ENCODE measurements around the gene BSCL2. TPM values are rescaled to one million over a fixed set of nuclear protein-coding genes. Genes with fewer than 3 reads are reported as not detected.

The BSCL2 gene
- total and polyA plus RNA-seq, 2 of the 13 experiments (the other 11 are each of a cell fraction or from before 2014, with no cell fraction given) = 19.5 to 21.1 TPM

GRCh38 chr11:62728171-62728988 lies 21.2 kb upstream of the BSCL2 start, which contains the start of gene TTC9C (continued):
- TF ChIP-seq ZNF251 (CRISPR knock-in tag; IDR thresholded peaks at IDR 0.05) (no peak), ZNF362 (CRISPR knock-in tag; IDR thresholded peaks at IDR 0.05; ENCODE audit: borderline replicate concordance) (no peak; the same call in 1 of the 2 replicates), GATA4 (IDR thresholded peaks at IDR 0.05; ENCODE audit: borderline replicate concordance, low read depth) (0 out of 2 replicates have a peak, but pooled peaks have one; percentile 30), XBP1 (CRISPR knock-in tag; IDR thresholded peaks at IDR 0.05) (0 out of 2 replicates have a peak, but pooled peaks have one; percentile 52), TRIM22 (IDR thresholded peaks at IDR 0.05) (no peak), HDAC6 (IDR thresholded peaks at IDR 0.05; ENCODE audit: low read depth, low read length) (no peak), SMAD3 (CRISPR knock-in tag; IDR thresholded peaks at IDR 0.05) (no peak), ZFP36 (IDR thresholded peaks at IDR 0.05; ENCODE audit: borderline replicate concordance, low read depth, low read length, partially characterized antibody) (no peak), RFX3 (CRISPR knock-in tag; IDR thresholded peaks at IDR 0.05) (no peak), KAT8 (CRISPR knock-in tag; IDR thresholded peaks at IDR 0.05) (peak; percentile 90), ZBTB46 (CRISPR knock-in tag; IDR thresholded peaks at IDR 0.05; ENCODE audit: borderline replicate concordance) (no peak), CHD2 (IDR thresholded peaks at IDR 0.05; ENCODE audit: low read depth, low read length) (no peak), ZSCAN29 (CRISPR knock-in tag; conservative IDR thresholded peaks at IDR 0.05) (no peak), ZMYM4 (CRISPR knock-in tag; IDR thresholded peaks at IDR 0.05) (no peak)
- TF ChIP-seq, protein P1, sequence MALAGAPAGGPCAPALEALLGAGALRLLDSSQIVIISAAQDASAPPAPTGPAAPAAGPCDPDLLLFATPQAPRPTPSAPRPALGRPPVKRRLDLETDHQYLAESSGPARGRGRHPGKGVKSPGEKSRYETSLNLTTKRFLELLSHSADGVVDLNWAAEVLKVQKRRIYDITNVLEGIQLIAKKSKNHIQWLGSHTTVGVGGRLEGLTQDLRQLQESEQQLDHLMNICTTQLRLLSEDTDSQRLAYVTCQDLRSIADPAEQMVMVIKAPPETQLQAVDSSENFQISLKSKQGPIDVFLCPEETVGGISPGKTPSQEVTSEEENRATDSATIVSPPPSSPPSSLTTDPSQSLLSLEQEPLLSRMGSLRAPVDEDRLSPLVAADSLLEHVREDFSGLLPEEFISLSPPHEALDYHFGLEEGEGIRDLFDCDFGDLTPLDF (CRISPR knock-in tag; IDR thresholded peaks at IDR 0.05) = peak; percentile 45; the same call in 1 of the 2 replicates
- TF ChIP-seq, protein P2, sequence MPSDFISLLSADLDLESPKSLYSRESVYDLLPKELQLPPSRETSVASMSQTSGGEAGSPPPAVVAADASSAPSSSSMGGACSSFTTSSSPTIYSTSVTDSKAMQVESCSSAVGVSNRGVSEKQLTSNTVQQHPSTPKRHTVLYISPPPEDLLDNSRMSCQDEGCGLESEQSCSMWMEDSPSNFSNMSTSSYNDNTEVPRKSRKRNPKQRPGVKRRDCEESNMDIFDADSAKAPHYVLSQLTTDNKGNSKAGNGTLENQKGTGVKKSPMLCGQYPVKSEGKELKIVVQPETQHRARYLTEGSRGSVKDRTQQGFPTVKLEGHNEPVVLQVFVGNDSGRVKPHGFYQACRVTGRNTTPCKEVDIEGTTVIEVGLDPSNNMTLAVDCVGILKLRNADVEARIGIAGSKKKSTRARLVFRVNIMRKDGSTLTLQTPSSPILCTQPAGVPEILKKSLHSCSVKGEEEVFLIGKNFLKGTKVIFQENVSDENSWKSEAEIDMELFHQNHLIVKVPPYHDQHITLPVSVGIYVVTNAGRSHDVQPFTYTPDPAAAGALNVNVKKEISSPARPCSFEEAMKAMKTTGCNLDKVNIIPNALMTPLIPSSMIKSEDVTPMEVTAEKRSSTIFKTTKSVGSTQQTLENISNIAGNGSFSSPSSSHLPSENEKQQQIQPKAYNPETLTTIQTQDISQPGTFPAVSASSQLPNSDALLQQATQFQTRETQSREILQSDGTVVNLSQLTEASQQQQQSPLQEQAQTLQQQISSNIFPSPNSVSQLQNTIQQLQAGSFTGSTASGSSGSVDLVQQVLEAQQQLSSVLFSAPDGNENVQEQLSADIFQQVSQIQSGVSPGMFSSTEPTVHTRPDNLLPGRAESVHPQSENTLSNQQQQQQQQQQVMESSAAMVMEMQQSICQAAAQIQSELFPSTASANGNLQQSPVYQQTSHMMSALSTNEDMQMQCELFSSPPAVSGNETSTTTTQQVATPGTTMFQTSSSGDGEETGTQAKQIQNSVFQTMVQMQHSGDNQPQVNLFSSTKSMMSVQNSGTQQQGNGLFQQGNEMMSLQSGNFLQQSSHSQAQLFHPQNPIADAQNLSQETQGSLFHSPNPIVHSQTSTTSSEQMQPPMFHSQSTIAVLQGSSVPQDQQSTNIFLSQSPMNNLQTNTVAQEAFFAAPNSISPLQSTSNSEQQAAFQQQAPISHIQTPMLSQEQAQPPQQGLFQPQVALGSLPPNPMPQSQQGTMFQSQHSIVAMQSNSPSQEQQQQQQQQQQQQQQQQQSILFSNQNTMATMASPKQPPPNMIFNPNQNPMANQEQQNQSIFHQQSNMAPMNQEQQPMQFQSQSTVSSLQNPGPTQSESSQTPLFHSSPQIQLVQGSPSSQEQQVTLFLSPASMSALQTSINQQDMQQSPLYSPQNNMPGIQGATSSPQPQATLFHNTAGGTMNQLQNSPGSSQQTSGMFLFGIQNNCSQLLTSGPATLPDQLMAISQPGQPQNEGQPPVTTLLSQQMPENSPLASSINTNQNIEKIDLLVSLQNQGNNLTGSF (CRISPR knock-in tag; IDR thresholded peaks at IDR 0.05) = 0 out of 2 replicates have a peak, but pooled peaks have one; percentile 49

All from HepG2 (cell line).